Testis (tissue), 3 donors: ENCODE data around the gene ANO7. TPM values are rescaled to one million over a fixed set of nuclear protein-coding genes. Genes with fewer than 3 reads are reported as not detected.

Experiments used
- DNase-seq: peaks from one replicate; pipeline ENCODE4 v3.0.0-alpha.2; 2019
- H3K27ac ChIP-seq, 2 donors: fragments of 200-600 bp; sonication (generic); one replicate each; pipeline ENCODE4 v1.5.1; 2019
- H3K27me3 ChIP-seq: fragments of 200-600 bp; sonication (generic); one replicate; pipeline ENCODE4 v1.5.1; 2019
- H3K36me3 ChIP-seq: fragments of 200-600 bp; sonication (generic); one replicate; pipeline ENCODE4 v1.5.1; 2017; ENCODE audit warnings: low read depth; ENCODE audit errors: missing control alignments
- H3K4me1 ChIP-seq: fragments of 200-600 bp; sonication (generic); one replicate; pipeline ENCODE4 v1.5.1; 2019
- H3K4me3 ChIP-seq, 2 donors: fragments of 200-600 bp; sonication (generic); one replicate each; pipeline ENCODE4 v1.5.1; 2017 to 2019
- H3K9me3 ChIP-seq: fragments of 200-600 bp; sonication (generic); one replicate; pipeline ENCODE4 v1.5.1; 2017
- CTCF ChIP-seq, 3 experiments: fragments of 450-650 bp in 2 of 3; fragments of 200-600 bp in 1 of 3; sonication (generic) in 1 of 3; IDR thresholded peaks; one replicate each; pipeline ENCODE4 v1.5.1; 2016 to 2019; ENCODE audit warnings: antibody characterized with exemption in 3 of 3, mild to moderate bottlenecking in 2 of 3, moderate library complexity in 1 of 3
- POLR2A ChIP-seq: fragments of 450-650 bp; IDR thresholded peaks from one replicate; pipeline ENCODE4 v1.6.1; 2017; ENCODE audit warnings: antibody characterized with exemption, mild to moderate bottlenecking, moderate library complexity
- WGBS, 2 donors: methylation state at CpG; one replicate each; pipeline ENCODE4 v1.1.5; 2018; 5-methylcytosine and 5-hydroxymethylcytosine counted together
- intact Hi-C: fragments of 100-400 bp; cut with DNase I; formaldehyde crosslinking; loops from one replicate; pipeline ENCODE4 v1.15.1; 2023; ENCODE audit warnings: low total_unique reads
- polyA plus RNA-seq: library from polyadenylated mRNA; stranded (reverse); fragments of 350-450 nt; fragmentation: Illumina TruSeq; extraction: RNeasy Lipid Tissue Mini Kit (QIAGEN cat#74804); gene quantifications from one replicate; pipeline ENCODE4 v1.2.3, GENCODE V29; 2014; ENCODE audit warnings: low read depth, low replicate concordance; ENCODE audit not compliant: insufficient read depth
- total RNA-seq, 2 donors: library from RNA; depleted of rRNA; stranded (reverse); fragments of >200 nt; gene quantifications; one replicate each; pipeline ENCODE4 v1.2.3, GENCODE V29; 2016

Gene ANO7
- total and polyA plus RNA-seq, 3 donors from 2014 or later = 1.2 to 2.5 (median 1.9) TPM

DNA sequence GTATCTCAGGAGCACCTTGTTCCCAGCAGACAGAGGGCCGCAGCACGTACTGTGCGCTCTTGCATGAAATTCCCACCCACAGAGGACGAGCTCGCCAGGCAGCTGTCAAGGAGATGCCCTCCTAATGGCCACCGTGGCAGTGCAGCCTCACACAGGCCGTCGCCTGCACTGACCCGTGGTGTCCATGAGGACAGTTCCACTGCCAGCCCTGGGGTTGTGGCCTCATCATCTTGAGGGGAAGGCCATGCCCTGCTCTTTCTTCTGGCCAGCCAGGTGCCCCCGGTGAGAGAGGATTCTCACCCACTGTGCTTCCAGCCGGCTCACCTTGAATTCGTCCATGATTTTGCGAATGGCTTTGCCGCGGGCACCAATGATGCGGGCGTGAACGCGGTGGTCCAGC is 42.0 kb downstream of the ANO7 start:
- WGBS, 2 donors = 92 to 95% methylated on average over 17 to 19 of the region's 19 CpGs
- Histone ChIP-seq H3K4me3 (no peak overlapping the region), H3K27ac (no peak overlapping the region), H3K27me3 (no peaks in the 10 kb centered on the region), H3K36me3 (no peaks in the 10 kb centered on the region), H3K9me3 (no peaks in the 10 kb centered on the region), H3K4me1 (peaks cover 5% of the 10 kb centered on the region)
- no peak for DNase-seq
- intact Hi-C loops = no loop called here
- TF ChIP-seq CTCF (IDR thresholded peaks at IDR 0.05) (no peak), POLR2A (no peak)

DNA sequence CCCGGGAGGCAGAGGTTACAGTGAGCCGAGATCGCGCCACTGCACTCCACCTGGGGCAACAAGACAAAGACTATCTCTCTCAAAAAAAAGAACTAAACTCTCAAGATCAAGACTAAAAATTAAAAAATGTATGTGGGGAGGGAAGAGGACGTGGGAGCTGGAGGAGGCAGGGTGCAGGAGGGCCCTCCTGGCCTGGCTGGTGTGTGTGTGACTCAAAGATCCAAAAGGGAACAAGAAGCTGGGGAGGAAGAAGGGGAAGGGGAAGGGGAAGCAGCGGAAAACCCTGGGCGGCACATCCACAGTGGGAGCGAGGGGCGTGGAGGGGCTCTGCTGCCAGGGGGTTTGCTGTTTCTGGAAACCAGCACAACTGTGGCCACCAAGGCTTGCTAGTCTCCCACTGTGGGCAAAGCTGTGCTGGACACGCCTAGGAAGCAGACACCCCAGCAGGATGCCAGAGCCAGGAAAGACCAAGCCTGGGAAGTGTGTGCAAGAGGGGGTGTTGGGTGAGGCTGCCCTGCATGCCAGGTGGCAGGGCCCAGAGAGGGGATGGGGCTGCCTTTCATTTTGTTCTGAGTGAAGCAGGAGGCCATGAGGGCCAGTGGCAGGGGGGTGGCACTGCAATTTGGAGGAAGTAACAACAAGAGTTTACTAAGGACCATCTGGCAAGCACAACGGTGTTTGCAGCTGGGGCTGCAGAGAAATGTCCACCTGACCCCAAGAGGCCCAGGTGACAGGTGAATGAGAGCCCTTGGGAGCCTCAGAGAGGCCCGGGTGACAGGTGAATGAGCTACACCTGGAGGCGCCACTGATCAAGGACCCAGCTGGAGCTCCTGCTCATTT is 44.5 kb downstream of the ANO7 start:
- Histone ChIP-seq H3K4me1 (peaks cover 5% of the 10 kb centered on the region), H3K27me3 (no peaks in the 10 kb centered on the region), H3K4me3 (no peak overlapping the region), H3K27ac (no peak overlapping the region), H3K9me3 (no peaks in the 10 kb centered on the region), H3K36me3 (no peaks in the 10 kb centered on the region)
- intact Hi-C loops = no loop called here
- WGBS, 2 donors = 88 to 89% methylated on average over 12 to 13 of the region's 13 CpGs
- TF ChIP-seq POLR2A (no peak), CTCF (IDR thresholded peaks at IDR 0.05) (no peak)
- no peak for DNase-seq

DNA sequence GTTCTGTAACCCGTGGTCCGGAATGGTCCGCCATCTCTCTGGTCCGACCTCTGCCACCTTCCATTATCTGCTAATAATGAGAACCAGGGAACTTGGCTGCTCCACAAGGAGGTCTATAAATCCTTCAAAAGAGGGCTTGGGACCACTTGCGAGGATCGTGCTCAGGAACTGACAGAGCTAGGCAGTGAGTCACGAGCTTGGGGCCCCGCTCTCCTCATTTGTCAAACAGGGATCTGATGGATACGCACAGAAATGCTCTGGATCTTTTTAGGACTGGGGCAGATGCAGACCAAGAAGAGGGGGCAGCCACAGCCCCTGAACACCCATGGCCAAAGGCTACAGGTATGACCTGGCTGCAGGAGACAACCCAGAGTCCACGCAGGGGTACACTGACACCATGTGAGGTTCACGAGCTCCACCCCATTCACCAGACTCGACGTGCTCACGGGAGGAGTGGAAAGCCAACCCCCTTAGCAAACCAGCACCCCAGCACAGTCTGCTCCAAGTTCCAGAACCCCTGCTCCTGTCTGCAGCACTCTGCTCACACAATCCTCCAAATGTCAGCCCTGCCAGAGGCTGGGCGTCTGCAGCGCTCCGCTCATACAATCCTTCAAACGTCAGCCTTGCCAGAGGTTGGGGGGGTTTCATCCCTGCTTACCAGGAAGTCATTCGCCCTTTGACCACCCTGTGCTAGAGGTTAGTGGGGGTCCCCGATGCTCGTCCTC is 45.8 kb downstream of the ANO7 start:
- no peak for DNase-seq
- Histone ChIP-seq H3K9me3 (no peaks in the 10 kb centered on the region), H3K36me3 (no peaks in the 10 kb centered on the region), H3K4me3 (no peak overlapping the region), H3K27me3 (no peaks in the 10 kb centered on the region), H3K4me1 (peaks cover 5% of the 10 kb centered on the region), H3K27ac (no peak overlapping the region)
- TF ChIP-seq CTCF (IDR thresholded peaks at IDR 0.05) = no peak
- no peak for TF ChIP-seq POLR2A
- 84 to 91% methylated on average over 16 to 21 of the region's 21 CpGs for WGBS, 2 donors
- intact Hi-C loops = no loop called here

DNA sequence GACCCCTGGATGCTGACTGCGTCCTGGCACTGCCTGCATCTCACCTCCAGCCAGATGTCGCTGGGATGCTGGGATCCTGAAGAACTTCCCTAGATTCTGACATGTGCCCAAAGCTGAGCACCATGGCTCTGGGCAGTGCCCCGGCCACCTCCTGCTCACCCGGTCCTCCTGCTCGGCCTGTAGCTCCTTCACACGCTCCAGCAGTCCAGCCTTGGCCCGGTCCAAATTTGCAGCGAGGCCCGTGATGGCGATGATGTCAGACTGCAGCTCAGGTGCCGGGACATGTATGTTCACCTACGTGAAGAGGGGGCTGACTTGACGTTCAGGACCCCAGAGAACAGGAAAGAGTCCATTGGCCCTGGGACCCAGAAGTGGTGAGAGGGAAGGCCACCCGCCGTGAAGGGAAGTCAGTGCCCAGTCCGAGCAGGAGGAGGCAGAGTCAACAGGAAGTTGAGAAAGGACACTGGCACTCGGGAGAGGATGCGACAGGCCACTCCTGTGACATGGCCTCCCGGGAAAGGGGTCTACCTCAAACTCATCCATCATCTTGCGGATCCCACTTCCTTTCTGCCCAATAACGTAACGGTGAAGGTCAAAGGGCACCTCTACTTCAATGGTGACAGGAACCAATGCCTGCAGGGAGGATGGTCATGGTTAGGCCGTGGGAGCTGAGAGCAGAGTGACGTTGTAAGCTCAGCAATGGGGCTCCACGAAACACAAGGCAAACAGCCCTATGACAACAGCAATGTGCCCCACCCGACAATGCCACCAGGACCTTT is 46.7 kb downstream of the ANO7 start:
- H3K27ac ChIP-seq = no peak overlapping the region
- 89 to 90% methylated on average over 19 to 26 of the region's 26 CpGs for WGBS, 2 donors
- H3K36me3 ChIP-seq = no peaks in the 10 kb centered on the region
- H3K9me3 ChIP-seq = no peaks in the 10 kb centered on the region
- intact Hi-C loops = no loop called here
- TF ChIP-seq POLR2A (no peak), CTCF (IDR thresholded peaks at IDR 0.05) (no peak)
- no peak overlapping the region for H3K4me3 ChIP-seq
- H3K4me1 ChIP-seq = no peaks in the 10 kb centered on the region
- no peaks in the 10 kb centered on the region for H3K27me3 ChIP-seq
- no peak for DNase-seq
